GM12878 (cell line): Measurements from ENCODE around the gene ZSWIM6. TPM values are rescaled to one million over a fixed set of nuclear protein-coding genes. Genes with fewer than 3 reads are reported as not detected.

Experiments used
- ATAC-seq: fragments of 200-7000 bp; cut with Tn5 transposase; 3 replicates; pipeline ENCODE4 v1.9.1; 2020; ENCODE audit warnings: mild to moderate bottlenecking, moderate library complexity
- BruUV-seq: library from RNA; stranded (reverse); fragments of 400-500 nt; replicated peaks from 2 replicates; lab custom pipeline; 2021; lab: Mats Ljungman, UMichigan
- CTCF ChIA-PET: fragments of 300-600 bp; sonication (Branson Sonifier 250); formaldehyde crosslinking; extraction: SDS; loops from one replicate; lab custom pipeline; 2021; ENCODE audit warnings: inconsistent platforms; lab: Yijun Ruan, JAX
- POLR2A ChIA-PET: fragments of 350-600 bp; formaldehyde crosslinking; extraction: SDS; loops from one replicate; lab custom pipeline; 2021; ENCODE audit warnings: inconsistent platforms; lab: Charles Lee
- RAD21 ChIA-PET: fragments of 300-600 bp; sonication (Branson Sonifier 250); formaldehyde crosslinking; loops from one replicate; lab custom pipeline; 2023; ENCODE audit warnings: antibody characterized with exemption; ENCODE audit not compliant: unreplicated experiment; lab: Charles Lee
- SMC1A ChIA-PET: fragments of 300-600 bp; sonication (Branson Sonifier 250); formaldehyde crosslinking; loops from one replicate; lab custom pipeline; 2023; ENCODE audit not compliant: unreplicated experiment, uncharacterized antibody; lab: Charles Lee
- DNase-seq: peaks from one replicate; pipeline ENCODE4 v3.0.0-alpha.2; 2011; ENCODE audit warnings: low read depth, low spot score
- FAIRE-seq: peaks from 3 replicates; lab custom pipeline; 2011; peaks lifted over from hg19 to GRCh38; lab: Jason Lieb, UNC
- H2AFZ ChIP-seq: 2 replicates; pipeline ENCODE4 v1.6.0; 2011; ENCODE audit warnings: low read depth, low read length, control low read depth; ENCODE audit not compliant: control insufficient read depth
- H3K27ac ChIP-seq: 2 replicates; pipeline ENCODE4 v1.5.1; 2011; ENCODE audit warnings: control low read depth; ENCODE audit not compliant: control insufficient read depth, insufficient read depth
- H3K27me3 ChIP-seq, 2 experiments: replicated peaks in 1 of 2; 2 replicates each; pipeline versions ENCODE4 v1.6.0 to v1.6.1; 2011; ENCODE audit warnings: low read length in 1 of 2; ENCODE audit not compliant: control insufficient read depth in 2 of 2, insufficient read depth in 2 of 2
- H3K36me3 ChIP-seq, 2 experiments: 2 replicates each; pipeline ENCODE4 v1.5.1; 2011; ENCODE audit warnings: low read length in 1 of 2; ENCODE audit not compliant: control insufficient read depth in 2 of 2, insufficient read depth in 2 of 2
- H3K4me1 ChIP-seq: 2 replicates; pipeline ENCODE4 v1.6.1; 2011; ENCODE audit warnings: mild to moderate bottlenecking, low read length, moderate library complexity, mixed read lengths; ENCODE audit not compliant: control insufficient read depth, insufficient read depth
- H3K4me2 ChIP-seq: 2 replicates; pipeline ENCODE4 v1.6.0; 2011; ENCODE audit warnings: control low read depth; ENCODE audit not compliant: control insufficient read depth, insufficient read depth
- H3K4me3 ChIP-seq: fragments of 200-600 bp; sonication (generic); 2 replicates; pipeline ENCODE4 v1.5.1; 2016
- H3K79me2 ChIP-seq: 2 replicates; pipeline ENCODE4 v1.6.0; 2011; ENCODE audit warnings: low read length; ENCODE audit not compliant: control insufficient read depth, insufficient read depth
- H3K9ac ChIP-seq: 2 replicates; pipeline ENCODE4 v1.8.0; 2011; ENCODE audit warnings: low read length, control low read depth, mixed read lengths; ENCODE audit not compliant: control insufficient read depth, insufficient read depth
- H3K9me3 ChIP-seq: replicated peaks from 3 replicates; pipeline ENCODE4 v1.5.1; 2011; ENCODE audit warnings: mild to moderate bottlenecking, low read length; ENCODE audit not compliant: control insufficient read depth, insufficient read depth
- H4K20me1 ChIP-seq: 2 replicates; pipeline ENCODE4 v1.6.0; 2011; ENCODE audit not compliant: control insufficient read depth, insufficient read depth
- BCL11A ChIP-seq: IDR thresholded peaks from 2 replicates; pipeline ENCODE4 v1.6.1; 2011; ENCODE audit warnings: low read depth, low read length
- CBX3 ChIP-seq: fragments of 200-600 bp; sonication (generic); IDR thresholded peaks from 2 replicates; pipeline ENCODE4 v1.6.1; 2016; ENCODE audit warnings: low read depth, borderline replicate concordance
- CREB1 ChIP-seq: IDR thresholded peaks from 2 replicates; pipeline ENCODE4 v1.6.1; 2012; ENCODE audit warnings: low read depth, mild to moderate bottlenecking, inconsistent platforms
- IRF4 ChIP-seq: IDR thresholded peaks from 2 replicates; pipeline ENCODE4 v1.6.1; 2011; ENCODE audit warnings: low read depth, low read length
- JUNB ChIP-seq: IDR thresholded peaks from 2 replicates; pipeline ENCODE4 v1.6.1; 2016; ENCODE audit warnings: antibody characterized with exemption, mild to moderate bottlenecking
- KDM1A ChIP-seq: fragments of 200-600 bp; sonication (generic); IDR thresholded peaks from 2 replicates; pipeline ENCODE4 v1.6.1; 2016; ENCODE audit warnings: borderline replicate concordance
- MEF2B ChIP-seq: fragments of 450-650 bp; IDR thresholded peaks from 2 replicates; pipeline ENCODE4 v1.6.1; 2018; ENCODE audit warnings: mild to moderate bottlenecking, moderate library complexity; ENCODE audit not compliant: partially characterized antibody, poor library complexity, severe bottlenecking
- PAX8 ChIP-seq: fragments of 450-650 bp; IDR thresholded peaks from 2 replicates; pipeline ENCODE4 v1.6.1; 2017; ENCODE audit warnings: mild to moderate bottlenecking, moderate library complexity
- POLR2A ChIP-seq: IDR thresholded peaks from 2 replicates; pipeline ENCODE4 v1.6.1; 2011; ENCODE audit warnings: low read depth, mild to moderate bottlenecking, low read length
- SMAD5 ChIP-seq: IDR thresholded peaks from 2 replicates; pipeline ENCODE4 v1.6.1; 2016; ENCODE audit warnings: antibody characterized with exemption, low read depth
- SP1 ChIP-seq: IDR thresholded peaks from one replicate; pipeline ENCODE4 v1.6.1; 2011; ENCODE audit warnings: low read depth, low read length
- SPI1 ChIP-seq: IDR thresholded peaks from 2 replicates; pipeline ENCODE4 v1.6.1; 2011; ENCODE audit warnings: low read depth, mild to moderate bottlenecking, low read length, moderate library complexity, borderline replicate concordance; ENCODE audit not compliant: insufficient read depth
- SUPT20H ChIP-seq: IDR thresholded peaks from 2 replicates; pipeline ENCODE4 v1.6.1; 2011; ENCODE audit warnings: low read depth, mild to moderate bottlenecking, low read length, moderate library complexity, borderline replicate concordance; ENCODE audit not compliant: control insufficient read depth
- ZNF384 ChIP-seq: IDR thresholded peaks from 2 replicates; pipeline ENCODE4 v1.6.1; 2012; ENCODE audit warnings: low read depth, mild to moderate bottlenecking, low read length, improper control_type of control experiment, borderline replicate concordance
- WGBS: methylation state at CpG from one replicate; pipeline ENCODE4 v1.1.6; 2016; ENCODE audit warnings: low lambda C conversion rate; ENCODE audit not compliant: insufficient replicate concordance, insufficient coverage; ENCODE audit errors: missing lambda C conversion rate; 5-methylcytosine and 5-hydroxymethylcytosine counted together
- in situ Hi-C: fragments of 300-500 bp; cut with MboI; formaldehyde crosslinking; loops from 9 replicates; pipeline ENCODE4 v1.14.3; 2018; ENCODE audit warnings: mixed read lengths
- intact Hi-C: fragments of 100-400 bp; cut with micrococcal nuclease; formaldehyde crosslinking; loops from one replicate; pipeline ENCODE4 v1.14.2; 2022; ENCODE audit not compliant: unreplicated experiment
- polyA plus RNA-seq, 11 experiments: library from polyadenylated mRNA; depleted of rRNA in 4 of 11; unstranded in 6 of 11; stranded (reverse) in 5 of 11; fragments of >200 nt; fragmentation: Nextera tagmentation in 4 of 11; fragmentation: Illumina TruSeq in 1 of 11; extraction: Ambion mirVana in 4 of 11; extraction: Trizol in 1 of 11; gene quantifications; 1 replicate in 1 of 11; 2 replicates in 10 of 11; pipeline versions ENCODE4 v1.2.1 to v1.2.3, GENCODE V29; 2011 to 2016; ENCODE audit warnings: inconsistent platforms in 2 of 11, missing spikeins in 2 of 11, low read depth in 1 of 11
- total RNA-seq, 4 experiments: library from RNA; depleted of rRNA in 3 of 4; stranded (reverse); fragments of >200 nt in 3 of 4; fragmentation: Illumina TruSeq in 1 of 4; extraction: Trizol in 1 of 4; gene quantifications; 2 replicates each; pipeline versions ENCODE4 v1.2.1 to v1.2.3, GENCODE V29; 2013 to 2021
- TF ChIP-seq, protein P1 (sequence below): fragments of 150-350 bp; IDR thresholded peaks from 2 replicates; pipeline ENCODE4 v1.6.1; 2016; ENCODE audit warnings: low read depth, low read length
- TF ChIP-seq, protein P2 (sequence below): fragments of 150-350 bp; IDR thresholded peaks from 2 replicates; pipeline ENCODE4 v1.6.1; 2014; ENCODE audit warnings: mild to moderate bottlenecking, low read depth, low read length
- TF ChIP-seq, protein P3 (sequence below): fragments of 450-650 bp; IDR thresholded peaks from 2 replicates; pipeline ENCODE4 v1.6.1; 2018; ENCODE audit warnings: mild to moderate bottlenecking, low read depth, moderate library complexity; ENCODE audit not compliant: partially characterized antibody
- TF ChIP-seq, protein P4 (sequence below): fragments of 450-650 bp; IDR thresholded peaks from 2 replicates; pipeline ENCODE4 v1.6.1; 2017; ENCODE audit warnings: borderline replicate concordance

ZSWIM6 gene
- total and polyA plus RNA-seq, 10 of the 15 experiments (the other 5 are each of a cell fraction or from before 2014, with no cell fraction given), result 0.53 to 6.2 (median 3.4) TPM

DNA sequence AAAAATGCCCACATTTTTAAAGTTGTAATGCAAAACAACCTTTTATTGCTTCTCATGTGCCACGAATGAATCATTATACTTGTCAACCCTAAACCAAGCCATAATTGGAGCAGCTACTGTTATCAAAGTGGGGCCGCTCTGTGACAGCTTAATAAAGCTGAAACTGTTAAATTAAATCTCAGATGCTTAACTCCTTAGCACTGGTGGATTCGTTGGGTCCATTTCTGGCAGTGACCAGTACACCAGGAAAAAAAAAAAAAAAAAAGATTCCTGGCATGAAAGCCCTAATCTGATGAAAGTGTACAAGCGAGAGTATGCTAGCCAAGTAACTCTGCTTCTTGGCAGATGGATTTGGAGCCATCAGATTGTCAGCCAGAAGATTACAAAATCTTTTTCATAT lies 164.8 kb downstream of the ZSWIM6 start:
- intact Hi-C loops (no loop called here), in situ Hi-C loops (no loop called here)
- CTCF ChIA-PET, result interaction anchor here (0.5 kb wide), 1 partner anchor 32 kb away, joined by 3 read pairs; no protein-coding TSS in a partner anchor
- RAD21 ChIA-PET, result no interaction called here
- Histone ChIP-seq H3K4me3 (no peak overlapping the region), H3K36me3 (no peaks in the 10 kb centered on the region), H3K9me3 (no peaks in the 10 kb centered on the region), H3K4me1 (no peaks in the 10 kb centered on the region), H3K9ac (no peak overlapping the region), H3K27ac (no peak overlapping the region), H4K20me1 (no peaks in the 10 kb centered on the region), H3K27me3 (no peaks in the 10 kb centered on the region), H2AFZ (no peak overlapping the region), H3K4me2 (no peak overlapping the region), H3K79me2 (no peaks in the 10 kb centered on the region)
- WGBS, result 46% methylated on average over 4 of the region's 4 CpGs
- SMC1A ChIA-PET, result interaction anchor here (0.6 to 1.4 kb wide), 2 partner anchors 21 to 798 kb away, joined by 3 read pairs; no protein-coding TSS in a partner anchor
- POLR2A ChIA-PET, result no interaction called here
- no peak for DNase-seq
- no peak for ATAC-seq
- no TSS peak for BruUV-seq
- no peak for FAIRE-seq
- TF ChIP-seq CBX3 (no peak), IRF4 (no peak), CREB1 (no peak), BCL11A (no peak), SMAD5 (no peak), SPI1 (no peak), MEF2B (no peak), POLR2A (no peak), SP1 (no peak), ZNF384 (no peak), SUPT20H (no peak), JUNB (no peak), PAX8 (no peak), KDM1A (no peak)
- TF ChIP-seq, protein P1, sequence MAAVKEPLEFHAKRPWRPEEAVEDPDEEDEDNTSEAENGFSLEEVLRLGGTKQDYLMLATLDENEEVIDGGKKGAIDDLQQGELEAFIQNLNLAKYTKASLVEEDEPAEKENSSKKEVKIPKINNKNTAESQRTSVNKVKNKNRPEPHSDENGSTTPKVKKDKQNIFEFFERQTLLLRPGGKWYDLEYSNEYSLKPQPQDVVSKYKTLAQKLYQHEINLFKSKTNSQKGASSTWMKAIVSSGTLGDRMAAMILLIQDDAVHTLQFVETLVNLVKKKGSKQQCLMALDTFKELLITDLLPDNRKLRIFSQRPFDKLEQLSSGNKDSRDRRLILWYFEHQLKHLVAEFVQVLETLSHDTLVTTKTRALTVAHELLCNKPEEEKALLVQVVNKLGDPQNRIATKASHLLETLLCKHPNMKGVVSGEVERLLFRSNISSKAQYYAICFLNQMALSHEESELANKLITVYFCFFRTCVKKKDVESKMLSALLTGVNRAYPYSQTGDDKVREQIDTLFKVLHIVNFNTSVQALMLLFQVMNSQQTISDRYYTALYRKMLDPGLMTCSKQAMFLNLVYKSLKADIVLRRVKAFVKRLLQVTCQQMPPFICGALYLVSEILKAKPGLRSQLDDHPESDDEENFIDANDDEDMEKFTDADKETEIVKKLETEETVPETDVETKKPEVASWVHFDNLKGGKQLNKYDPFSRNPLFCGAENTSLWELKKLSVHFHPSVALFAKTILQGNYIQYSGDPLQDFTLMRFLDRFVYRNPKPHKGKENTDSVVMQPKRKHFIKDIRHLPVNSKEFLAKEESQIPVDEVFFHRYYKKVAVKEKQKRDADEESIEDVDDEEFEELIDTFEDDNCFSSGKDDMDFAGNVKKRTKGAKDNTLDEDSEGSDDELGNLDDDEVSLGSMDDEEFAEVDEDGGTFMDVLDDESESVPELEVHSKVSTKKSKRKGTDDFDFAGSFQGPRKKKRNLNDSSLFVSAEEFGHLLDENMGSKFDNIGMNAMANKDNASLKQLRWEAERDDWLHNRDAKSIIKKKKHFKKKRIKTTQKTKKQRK, result no peak
- TF ChIP-seq, protein P2, sequence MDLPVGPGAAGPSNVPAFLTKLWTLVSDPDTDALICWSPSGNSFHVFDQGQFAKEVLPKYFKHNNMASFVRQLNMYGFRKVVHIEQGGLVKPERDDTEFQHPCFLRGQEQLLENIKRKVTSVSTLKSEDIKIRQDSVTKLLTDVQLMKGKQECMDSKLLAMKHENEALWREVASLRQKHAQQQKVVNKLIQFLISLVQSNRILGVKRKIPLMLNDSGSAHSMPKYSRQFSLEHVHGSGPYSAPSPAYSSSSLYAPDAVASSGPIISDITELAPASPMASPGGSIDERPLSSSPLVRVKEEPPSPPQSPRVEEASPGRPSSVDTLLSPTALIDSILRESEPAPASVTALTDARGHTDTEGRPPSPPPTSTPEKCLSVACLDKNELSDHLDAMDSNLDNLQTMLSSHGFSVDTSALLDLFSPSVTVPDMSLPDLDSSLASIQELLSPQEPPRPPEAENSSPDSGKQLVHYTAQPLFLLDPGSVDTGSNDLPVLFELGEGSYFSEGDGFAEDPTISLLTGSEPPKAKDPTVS, result no peak
- TF ChIP-seq, protein P3, sequence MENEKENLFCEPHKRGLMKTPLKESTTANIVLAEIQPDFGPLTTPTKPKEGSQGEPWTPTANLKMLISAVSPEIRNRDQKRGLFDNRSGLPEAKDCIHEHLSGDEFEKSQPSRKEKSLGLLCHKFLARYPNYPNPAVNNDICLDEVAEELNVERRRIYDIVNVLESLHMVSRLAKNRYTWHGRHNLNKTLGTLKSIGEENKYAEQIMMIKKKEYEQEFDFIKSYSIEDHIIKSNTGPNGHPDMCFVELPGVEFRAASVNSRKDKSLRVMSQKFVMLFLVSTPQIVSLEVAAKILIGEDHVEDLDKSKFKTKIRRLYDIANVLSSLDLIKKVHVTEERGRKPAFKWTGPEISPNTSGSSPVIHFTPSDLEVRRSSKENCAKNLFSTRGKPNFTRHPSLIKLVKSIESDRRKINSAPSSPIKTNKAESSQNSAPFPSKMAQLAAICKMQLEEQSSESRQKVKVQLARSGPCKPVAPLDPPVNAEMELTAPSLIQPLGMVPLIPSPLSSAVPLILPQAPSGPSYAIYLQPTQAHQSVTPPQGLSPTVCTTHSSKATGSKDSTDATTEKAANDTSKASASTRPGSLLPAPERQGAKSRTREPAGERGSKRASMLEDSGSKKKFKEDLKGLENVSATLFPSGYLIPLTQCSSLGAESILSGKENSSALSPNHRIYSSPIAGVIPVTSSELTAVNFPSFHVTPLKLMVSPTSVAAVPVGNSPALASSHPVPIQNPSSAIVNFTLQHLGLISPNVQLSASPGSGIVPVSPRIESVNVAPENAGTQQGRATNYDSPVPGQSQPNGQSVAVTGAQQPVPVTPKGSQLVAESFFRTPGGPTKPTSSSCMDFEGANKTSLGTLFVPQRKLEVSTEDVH, result no peak
- TF ChIP-seq, protein P4, sequence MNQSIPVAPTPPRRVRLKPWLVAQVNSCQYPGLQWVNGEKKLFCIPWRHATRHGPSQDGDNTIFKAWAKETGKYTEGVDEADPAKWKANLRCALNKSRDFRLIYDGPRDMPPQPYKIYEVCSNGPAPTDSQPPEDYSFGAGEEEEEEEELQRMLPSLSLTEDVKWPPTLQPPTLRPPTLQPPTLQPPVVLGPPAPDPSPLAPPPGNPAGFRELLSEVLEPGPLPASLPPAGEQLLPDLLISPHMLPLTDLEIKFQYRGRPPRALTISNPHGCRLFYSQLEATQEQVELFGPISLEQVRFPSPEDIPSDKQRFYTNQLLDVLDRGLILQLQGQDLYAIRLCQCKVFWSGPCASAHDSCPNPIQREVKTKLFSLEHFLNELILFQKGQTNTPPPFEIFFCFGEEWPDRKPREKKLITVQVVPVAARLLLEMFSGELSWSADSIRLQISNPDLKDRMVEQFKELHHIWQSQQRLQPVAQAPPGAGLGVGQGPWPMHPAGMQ, result no peak
